ENCODE measurements around the gene PEMT. TPM values are rescaled to one million over a fixed set of nuclear protein-coding genes. Genes with fewer than 3 reads are reported as not detected.

The PEMT gene
- total and polyA plus RNA-seq, 9 donors, result 6.6 to 62.8 (median 32.5) TPM

GRCh38 chr17:17494870-17495535, 96.5 kb downstream of the PEMT start:
- WGBS, 3 donors, result 1 to 2% (median 1%) methylated on average over 64 to 71 of the region's 71 CpGs
- Histone ChIP-seq H3K4me3 (peak overlapping the region; percentile 58), H3K4me1 (ENCODE audit: insufficient read depth) (peaks cover 4% of the 10 kb centered on the region), H3K27me3 (no peaks in the 10 kb centered on the region), H3K9me3 (no peaks in the 10 kb centered on the region), H3K36me3 (no peaks in the 10 kb centered on the region), H3K27ac (no peak overlapping the region)
- TF ChIP-seq POLR2A (IDR thresholded peaks at IDR 0.05) (no peak), EP300 (IDR thresholded peaks at IDR 0.05) (no peak), CTCF (IDR thresholded peaks at IDR 0.05) (no peak)
- intact Hi-C loops (cut with DNase I), result loop anchor here (5.0 to 10.0 kb wide), 5 partner anchors 72 to 150 kb away; partner anchors contain the start of gene PEMT (in 2 of the 4)
- peak; percentile 42 to 75 (median 57) for DNase-seq

DNA sequence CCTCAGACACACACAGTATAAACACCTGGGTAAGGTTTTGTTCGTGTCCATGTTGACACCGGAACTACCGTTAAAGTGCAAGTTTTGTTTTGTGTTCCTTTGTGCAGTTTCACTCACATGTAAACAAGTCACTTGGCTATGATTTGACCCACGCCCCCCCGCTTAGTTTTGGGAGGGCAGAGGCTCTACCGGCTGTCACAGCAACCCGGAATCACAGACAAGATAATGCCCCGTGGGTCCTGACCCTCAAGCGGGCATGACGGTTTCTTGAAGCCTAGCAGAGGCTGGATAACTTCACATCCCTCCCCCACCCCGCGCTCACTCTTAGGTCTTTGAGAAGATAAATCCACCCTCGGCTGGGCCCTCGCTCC, 97.0 kb downstream of the PEMT start:
- intact Hi-C loops (cut with DNase I), result loop anchor here (10.0 kb wide), 4 partner anchors 80 to 150 kb away; partner anchors contain the start of gene PEMT (in 2 of the 4)
- 12 to 17% (median 12%) methylated on average over 14 of the region's 14 CpGs for WGBS, 3 donors
- DNase-seq, result peak in 2 of 5 donors; percentile 23 to 59
- TF ChIP-seq POLR2A (IDR thresholded peaks at IDR 0.05), result no peak
- no peak for TF ChIP-seq EP300 (IDR thresholded peaks at IDR 0.05)
- no peak for TF ChIP-seq CTCF (IDR thresholded peaks at IDR 0.05)
- Histone ChIP-seq H3K9me3 (no peaks in the 10 kb centered on the region), H3K36me3 (no peaks in the 10 kb centered on the region), H3K4me1 (ENCODE audit: insufficient read depth) (peaks cover 4% of the 10 kb centered on the region), H3K27me3 (no peaks in the 10 kb centered on the region), H3K27ac (no peak overlapping the region), H3K4me3 (peak overlapping the region; percentile 58)

GRCh38 chr17:17493986-17494466, 97.5 kb downstream of the PEMT start:
- TF ChIP-seq POLR2A (IDR thresholded peaks at IDR 0.05) (no peak), EP300 (IDR thresholded peaks at IDR 0.05) (no peak), CTCF (IDR thresholded peaks at IDR 0.05) (no peak)
- no peaks in the 10 kb centered on the region for H3K36me3 ChIP-seq
- WGBS, 3 donors, result 56 to 82% (median 73%) methylated on average over 5 of the region's 5 CpGs
- no peak for DNase-seq
- no peak overlapping the region for H3K27ac ChIP-seq
- H3K9me3 ChIP-seq, result no peaks in the 10 kb centered on the region
- no peak overlapping the region for H3K4me3 ChIP-seq
- intact Hi-C loops (cut with DNase I), result loop anchor here (10.0 kb wide), 4 partner anchors 81 to 151 kb away; partner anchors contain the start of gene PEMT (in 2 of the 4)
- H3K4me1 ChIP-seq (ENCODE audit: insufficient read depth), result peaks cover 4% of the 10 kb centered on the region
- no peaks in the 10 kb centered on the region for H3K27me3 ChIP-seq

DNA sequence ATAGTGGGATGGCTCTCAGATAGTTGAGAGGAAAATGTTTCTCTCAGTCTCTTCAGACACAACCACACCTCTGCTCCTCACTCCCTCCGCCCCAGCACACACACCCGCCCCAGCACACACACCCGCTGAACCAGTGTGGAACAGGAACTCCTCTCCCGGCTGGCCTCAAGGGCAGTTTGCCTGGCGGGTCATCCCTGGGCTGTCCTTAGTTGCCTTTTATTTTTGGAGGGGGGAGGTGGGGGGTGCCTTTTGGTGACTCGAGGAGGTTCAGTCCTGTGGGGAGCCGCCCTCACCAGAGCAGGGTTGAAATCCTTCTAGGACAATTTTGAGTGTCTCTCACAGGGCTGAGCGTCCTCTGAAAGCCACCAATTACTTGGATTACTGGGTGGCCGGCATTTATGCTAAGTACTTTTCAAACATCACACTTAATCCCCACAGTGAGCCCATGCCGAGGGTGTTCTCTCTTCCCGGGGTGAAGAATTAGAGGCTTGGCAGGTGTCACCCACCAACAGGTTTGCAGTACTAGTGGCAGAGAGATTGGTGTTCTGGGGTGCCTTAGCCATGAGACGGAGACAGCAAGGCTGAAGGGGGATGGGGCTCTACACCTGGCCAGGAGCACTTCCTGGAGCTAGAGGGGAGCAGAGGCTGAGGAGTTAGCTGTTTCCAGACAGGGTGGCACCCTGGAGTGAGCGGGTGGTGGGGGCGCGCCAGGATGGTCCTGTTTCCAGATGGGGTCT, 98.1 kb downstream of the PEMT start:
- no peaks in the 10 kb centered on the region for H3K9me3 ChIP-seq
- 53 to 64% (median 62%) methylated on average over 15 of the region's 15 CpGs for WGBS, 3 donors

More for the DNA sequence above, 98.1 kb downstream of the PEMT start:
- peak in 1 of 5 donors; percentile 52 for DNase-seq
- no peak overlapping the region for H3K4me3 ChIP-seq
- no peaks in the 10 kb centered on the region for H3K27me3 ChIP-seq
- intact Hi-C loops (cut with DNase I), result loop anchor here (10.0 kb wide), 4 partner anchors 81 to 151 kb away; partner anchors contain the start of gene PEMT (in 2 of the 4)
- no peaks in the 10 kb centered on the region for H3K36me3 ChIP-seq
- no peak overlapping the region for H3K27ac ChIP-seq
- TF ChIP-seq POLR2A (IDR thresholded peaks at IDR 0.05), result no peak
- no peak for TF ChIP-seq EP300 (IDR thresholded peaks at IDR 0.05)
- TF ChIP-seq CTCF (IDR thresholded peaks at IDR 0.05), result no peak
- peaks cover 4% of the 10 kb centered on the region for H3K4me1 ChIP-seq (ENCODE audit: insufficient read depth)
